GM19438 (cell line): ENCODE measurements around the gene MUC5B.

Experiments used
- ATAC-seq: cut with Tn5 transposase; IDR thresholded peaks from one replicate; pipeline ENCODE4 v1.9.1; 2021; ENCODE audit warnings: low read depth; ENCODE audit not compliant: unreplicated experiment

Gene MUC5B

GRCh38 chr11:1278766-1279673 lies 56.2 kb downstream of the MUC5B start:
- no peak for ATAC-seq

DNA sequence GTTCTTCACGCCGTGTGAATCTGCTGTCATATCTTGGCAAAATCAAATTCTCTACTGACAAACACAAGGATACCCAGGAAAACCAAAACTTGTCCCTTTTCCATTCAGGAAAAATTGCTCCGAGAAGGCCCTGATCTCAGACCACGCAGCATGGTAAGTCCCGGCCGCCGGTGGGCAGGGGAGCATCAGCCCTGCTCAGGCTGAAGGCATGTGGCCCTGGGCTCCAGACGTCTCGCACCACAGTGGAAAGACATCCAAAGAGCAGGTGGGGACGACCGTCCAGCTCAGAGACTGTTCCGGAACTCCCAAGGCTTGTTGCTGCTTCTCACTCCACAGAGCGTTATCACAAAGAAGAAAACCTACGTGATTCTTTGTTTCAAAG lies 56.8 kb downstream of the MUC5B start:
- ATAC-seq: no peak

DNA sequence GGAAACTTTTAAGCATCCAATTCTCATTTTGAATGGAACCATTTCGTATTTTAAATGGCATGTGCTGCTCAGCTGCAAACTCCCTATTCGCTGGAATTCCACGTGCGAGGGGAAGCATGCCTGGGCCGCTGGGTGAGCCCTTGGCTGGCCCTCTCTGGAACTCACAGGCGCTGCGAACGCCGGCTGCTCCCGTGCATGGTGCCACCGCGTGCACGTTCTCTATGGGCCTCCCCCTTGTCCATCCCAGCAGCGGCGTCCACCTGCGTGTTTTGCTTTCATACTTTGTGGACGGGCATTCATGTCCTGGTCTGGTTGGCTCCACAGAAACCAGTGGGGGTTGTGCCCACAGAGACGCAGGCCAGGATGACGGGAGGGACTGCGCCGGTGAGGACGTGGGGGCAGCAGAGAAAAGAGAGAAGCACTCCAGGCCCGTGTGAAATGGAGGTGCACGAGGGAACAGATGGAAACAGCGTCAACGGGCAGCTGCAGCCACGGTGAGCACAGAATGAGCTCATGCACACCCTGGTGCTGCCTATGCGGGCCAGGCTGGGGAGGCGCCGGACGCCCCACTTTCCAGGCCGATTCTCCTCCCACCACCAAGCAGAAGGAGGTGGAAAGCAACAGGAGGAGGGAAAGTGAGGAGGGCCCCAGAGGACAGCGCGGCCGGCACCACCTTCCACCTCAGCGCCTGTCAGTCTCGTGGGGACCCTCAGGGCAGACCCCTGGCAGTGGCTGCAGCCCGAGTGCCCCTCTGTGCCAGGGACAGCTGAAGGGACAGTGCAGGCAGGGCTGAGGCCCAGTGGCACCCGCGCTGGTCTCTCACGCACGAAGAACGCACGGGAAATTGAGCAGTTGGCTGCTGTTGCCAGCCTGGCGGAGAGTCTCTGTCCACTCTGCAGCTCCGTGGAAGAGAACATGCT lies 57.5 kb downstream of the MUC5B start:
- no peak for ATAC-seq

- ATAC-seq: no peak
Measured at GRCh38 chr11:1281326-1281973, 58.6 kb downstream of the MUC5B start.

- no peak for ATAC-seq
Measured at GRCh38 chr11:1281974-1282365, 59.1 kb downstream of the MUC5B start.

DNA sequence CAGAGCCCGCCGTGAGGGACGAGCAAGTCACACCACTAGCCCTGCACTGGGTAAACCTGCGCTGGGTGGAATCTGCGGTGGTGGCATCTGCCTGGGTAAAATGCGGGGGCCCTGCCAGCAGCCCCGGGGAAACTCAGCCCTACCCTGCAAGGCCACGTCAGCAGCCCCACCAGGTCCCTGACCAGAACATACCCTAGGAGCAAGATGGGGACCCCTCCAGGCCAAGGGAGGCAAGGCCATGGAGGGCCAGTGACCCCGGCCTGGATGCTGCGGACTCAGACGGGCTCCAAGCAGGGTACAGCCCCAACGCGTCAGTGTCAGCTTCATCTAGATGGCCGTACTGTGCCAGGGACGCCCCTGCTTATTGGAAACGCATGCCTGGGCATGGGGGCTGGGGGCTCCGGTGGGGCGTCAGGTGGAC lies 60.2 kb downstream of the MUC5B start:
- no peak for ATAC-seq

- no peak for ATAC-seq
Measured at GRCh38 chr11:1283906-1284305, 61.0 kb downstream of the MUC5B start.

DNA sequence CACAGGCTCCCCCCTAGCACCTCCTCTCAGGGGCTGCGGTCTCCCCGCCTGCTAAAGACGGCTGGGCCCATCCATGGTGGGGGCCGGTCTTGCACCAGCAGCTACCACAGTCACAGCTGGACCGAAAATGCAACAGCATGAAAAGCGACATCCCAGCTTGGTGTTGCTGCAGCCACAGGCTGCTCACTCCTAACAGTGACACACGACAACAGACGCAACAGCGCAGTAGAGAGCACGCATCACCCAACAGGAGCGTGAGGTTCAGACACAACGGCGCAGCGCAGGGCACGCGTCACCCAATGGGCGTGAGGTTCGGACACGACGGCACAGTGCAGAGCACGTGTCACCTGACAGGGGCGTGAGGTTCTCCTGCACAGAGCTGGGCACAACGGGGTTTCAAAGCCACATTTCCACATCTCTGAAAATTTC lies 62.5 kb downstream of the MUC5B start:
- no peak for ATAC-seq

DNA sequence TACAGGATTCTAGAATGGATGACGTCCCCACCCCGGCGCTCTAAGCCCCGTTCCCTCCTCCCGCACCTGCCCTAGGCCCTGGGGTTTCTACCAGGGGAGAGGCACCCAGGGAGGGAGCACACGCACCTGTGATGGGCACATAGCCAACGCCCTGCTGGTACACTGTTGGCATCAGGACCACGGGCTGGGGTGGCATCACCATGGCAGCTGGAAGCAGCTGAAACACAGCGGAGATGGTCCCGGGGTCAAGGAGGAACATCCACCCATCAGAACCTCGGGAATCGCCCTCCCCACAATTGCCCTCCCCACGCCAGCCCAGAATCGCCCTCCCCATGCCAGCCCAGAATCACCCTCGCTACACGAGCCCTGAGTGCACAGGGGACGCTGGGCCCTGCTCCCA lies 63.0 kb downstream of the MUC5B start:
- no peak for ATAC-seq

GRCh38 chr11:1287928-1288327 lies 65.1 kb downstream of the MUC5B start:
- no peak for ATAC-seq

DNA sequence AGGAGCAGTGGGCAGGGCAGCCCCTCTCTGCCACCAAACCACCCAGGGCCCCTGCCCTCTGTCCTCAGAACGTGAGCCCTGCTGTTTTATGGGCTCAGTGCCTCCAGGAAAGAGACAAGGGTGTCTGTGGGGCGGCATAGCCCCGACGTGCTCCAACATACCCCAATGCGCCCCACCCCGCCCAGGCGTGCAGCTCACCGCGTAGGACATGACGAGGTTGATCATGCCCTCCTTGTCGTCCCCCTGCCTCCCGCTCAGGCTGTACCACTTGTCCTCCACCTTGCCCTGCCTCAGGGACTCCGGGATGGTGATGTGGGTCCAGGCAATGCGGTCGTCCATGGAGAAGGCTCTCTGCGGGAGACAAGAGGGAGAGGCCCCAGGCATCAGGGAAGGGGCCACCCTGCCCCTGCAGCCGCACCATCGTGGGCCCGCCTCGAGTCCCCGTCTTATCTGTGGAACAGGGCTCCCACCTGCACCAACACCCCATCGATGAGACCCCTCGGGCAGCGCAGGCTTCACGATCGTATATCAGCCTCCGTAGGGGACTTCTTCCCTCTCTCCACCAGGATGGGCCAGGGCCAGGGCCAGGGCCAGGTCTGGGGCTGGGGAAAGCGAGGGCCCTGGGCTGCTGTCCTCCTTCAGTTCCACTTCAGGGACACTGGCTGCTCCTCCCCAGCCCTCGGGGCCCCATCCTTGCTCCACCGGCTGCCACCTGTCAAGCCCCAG lies 65.7 kb downstream of the MUC5B start:
- no peak for ATAC-seq

DNA sequence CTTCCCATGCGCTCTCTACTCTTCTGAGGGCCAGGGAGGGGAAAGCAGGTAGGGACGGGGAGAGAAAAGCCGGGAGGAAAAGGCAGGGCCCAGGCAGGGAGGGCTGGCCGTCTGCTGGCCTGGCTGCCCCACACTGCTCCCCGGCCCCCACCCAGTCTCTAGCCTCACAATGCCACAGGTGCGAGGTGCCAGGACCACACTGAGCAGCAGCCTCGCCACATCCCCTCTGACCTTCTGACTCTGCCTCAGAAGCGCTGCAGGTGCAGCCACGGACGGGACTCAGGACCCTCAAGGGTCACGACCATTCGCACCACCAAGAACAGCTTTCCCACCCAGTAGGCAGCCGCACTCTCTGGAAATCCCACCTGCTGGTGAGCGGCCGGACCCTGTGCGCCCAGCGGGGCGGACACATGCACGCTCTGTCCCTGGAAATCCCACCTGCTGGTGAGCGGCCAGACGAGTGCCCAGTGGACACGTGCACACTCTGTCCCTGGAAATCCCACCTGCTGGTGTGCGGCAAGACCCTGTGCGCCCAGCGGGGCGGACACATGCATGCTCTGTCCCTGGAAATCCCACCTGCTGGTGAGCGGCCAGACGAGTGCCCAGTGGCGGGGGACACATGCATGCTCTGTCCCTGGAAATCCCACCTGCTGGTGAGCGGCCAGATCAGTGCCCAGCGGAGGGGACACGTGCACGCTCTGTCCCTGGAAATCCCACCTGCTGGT lies 66.5 kb downstream of the MUC5B start:
- ATAC-seq: no peak

DNA sequence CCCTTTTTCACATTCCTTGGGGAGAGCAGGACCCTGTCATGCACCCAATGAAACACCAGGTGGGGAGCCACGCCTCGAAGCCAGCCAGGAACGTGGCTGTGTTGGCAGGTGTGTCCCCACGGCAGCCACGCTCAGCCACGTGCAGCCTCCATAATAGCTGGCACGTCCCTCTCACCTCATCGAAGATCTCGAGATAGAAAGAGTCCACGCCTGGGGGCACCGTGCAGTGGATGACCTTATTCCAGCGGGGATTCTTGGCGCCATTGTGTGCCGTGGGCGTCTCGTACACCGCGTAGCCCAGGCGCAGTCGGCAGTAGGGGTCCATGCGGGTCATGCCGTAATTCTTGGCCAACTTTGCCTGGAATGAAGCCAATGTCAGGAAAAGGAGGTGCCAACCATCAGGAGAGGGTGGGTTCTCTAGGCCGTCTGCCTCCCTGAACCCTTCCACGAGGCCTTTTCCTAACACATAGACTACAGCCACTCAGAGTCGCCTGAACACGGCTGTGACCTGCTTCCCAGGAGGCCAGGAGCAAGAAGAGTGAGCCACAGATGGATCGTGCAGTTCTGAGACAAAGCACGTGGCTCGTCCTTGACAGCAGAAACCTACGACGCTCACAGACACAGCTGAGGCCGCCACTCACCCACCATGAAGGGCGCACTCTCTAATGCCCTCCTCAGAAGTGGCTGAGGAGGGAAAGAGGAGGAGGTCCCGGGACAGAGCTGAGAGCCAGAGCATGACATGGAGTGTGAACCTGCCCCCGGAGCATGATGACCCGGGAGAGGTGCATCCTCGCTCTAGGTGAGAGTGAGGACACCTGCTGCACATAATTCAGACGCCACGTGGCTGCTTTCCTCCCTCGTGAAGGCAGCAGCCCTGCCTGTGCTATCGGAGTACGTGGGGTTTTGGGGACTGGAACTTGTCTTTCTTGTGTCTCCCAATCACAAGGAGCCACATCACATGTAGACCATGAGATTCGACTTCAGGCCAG lies 67.5 kb downstream of the MUC5B start:
- ATAC-seq: no peak

- ATAC-seq: no peak
Measured at GRCh38 chr11:1291295-1292017, 68.6 kb downstream of the MUC5B start.

DNA sequence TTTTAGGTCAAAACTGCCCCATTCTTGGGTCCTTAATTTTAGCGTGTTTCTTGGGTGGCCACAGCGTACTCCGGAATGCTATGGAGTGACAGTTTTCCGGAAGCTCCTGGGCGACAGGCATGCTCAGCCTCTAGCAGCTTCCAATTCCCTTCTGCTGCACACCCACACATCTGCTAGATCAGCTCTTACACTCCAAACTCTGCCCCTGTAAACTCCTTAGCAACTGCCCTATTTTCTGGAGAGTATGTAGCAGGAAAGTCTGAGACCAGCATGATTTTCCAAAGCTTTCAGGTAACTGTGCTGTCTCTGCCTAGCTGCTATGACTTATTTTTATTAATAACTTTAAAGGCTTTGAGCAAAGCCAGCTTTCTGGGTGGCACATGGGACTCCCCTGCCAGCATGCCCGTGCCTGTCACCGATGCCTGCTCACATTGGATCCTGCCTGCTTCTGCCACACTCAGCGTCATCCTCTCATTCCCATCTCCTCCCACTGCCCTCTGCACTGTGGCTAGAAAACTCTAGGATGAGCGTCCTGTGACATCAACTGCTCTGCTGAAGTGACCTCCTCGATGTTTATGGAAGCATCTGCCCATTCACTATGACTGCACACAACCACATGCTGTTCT lies 69.3 kb downstream of the MUC5B start:
- ATAC-seq: no peak

DNA sequence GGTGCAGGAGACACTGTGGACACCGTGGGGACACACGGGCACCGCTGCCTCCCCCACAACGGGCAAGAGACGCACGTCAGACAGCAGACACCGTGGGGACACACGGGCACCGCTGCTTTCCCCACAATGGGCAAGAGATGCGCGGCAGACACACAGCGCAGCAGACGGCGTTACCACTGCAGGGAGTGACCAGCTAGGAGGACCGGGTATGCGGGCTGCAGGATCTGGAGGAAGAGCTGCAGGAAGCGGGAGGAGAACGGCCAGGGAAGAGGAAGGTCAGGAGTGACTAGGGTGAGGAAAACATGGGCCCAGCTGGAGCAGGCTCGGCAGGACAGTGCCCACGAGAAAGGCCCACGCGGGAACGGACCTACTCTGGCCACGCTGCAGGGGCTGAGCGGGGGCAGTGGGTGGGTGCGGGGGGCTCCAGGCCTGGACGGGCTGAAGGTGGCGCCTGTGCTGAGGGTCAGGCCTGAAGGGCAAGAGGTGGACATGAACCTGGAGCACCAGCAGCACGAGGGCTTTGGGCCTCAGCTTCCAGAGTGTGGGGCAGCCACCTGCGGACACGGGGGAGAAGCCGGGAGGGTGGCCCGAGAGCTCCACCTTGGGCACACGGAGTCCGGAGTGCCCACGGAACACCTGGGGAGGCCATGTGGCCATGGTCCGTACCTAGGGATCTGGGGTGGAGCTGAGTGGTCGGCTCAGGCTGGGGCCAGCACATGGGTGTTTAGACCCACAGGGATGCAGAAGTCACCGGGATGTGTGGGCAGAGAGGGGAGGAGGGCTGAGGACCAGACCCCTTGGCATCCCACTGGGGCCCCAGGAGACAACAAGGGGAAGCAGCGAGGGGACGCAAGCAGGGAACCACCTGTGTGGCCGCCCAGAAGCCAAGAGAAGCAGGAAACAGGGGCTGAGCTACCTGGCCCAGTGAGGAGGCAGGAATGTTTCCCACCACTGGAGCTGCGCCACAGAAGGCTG lies 70.1 kb downstream of the MUC5B start:
- no peak for ATAC-seq
